OCI-LY3 (cell line): ENCODE data around the gene TEX35.

Source experiments
- EZH2phosphoT487 ChIP-seq: fragments of 200-600 bp; shearing (Covaris generic); IDR thresholded peaks from 2 replicates; pipeline ENCODE4 v1.6.1; 2018; ENCODE audit warnings: antibody characterized with exemption, mixed run types, low read depth
- TF ChIP-seq, protein P1 (sequence below): fragments of 200-600, 300-600 bp; sonication (generic); IDR thresholded peaks from 2 replicates; pipeline ENCODE4 v1.5.1; 2014; ENCODE audit warnings: antibody characterized with exemption, low read length, low read depth

DNA sequence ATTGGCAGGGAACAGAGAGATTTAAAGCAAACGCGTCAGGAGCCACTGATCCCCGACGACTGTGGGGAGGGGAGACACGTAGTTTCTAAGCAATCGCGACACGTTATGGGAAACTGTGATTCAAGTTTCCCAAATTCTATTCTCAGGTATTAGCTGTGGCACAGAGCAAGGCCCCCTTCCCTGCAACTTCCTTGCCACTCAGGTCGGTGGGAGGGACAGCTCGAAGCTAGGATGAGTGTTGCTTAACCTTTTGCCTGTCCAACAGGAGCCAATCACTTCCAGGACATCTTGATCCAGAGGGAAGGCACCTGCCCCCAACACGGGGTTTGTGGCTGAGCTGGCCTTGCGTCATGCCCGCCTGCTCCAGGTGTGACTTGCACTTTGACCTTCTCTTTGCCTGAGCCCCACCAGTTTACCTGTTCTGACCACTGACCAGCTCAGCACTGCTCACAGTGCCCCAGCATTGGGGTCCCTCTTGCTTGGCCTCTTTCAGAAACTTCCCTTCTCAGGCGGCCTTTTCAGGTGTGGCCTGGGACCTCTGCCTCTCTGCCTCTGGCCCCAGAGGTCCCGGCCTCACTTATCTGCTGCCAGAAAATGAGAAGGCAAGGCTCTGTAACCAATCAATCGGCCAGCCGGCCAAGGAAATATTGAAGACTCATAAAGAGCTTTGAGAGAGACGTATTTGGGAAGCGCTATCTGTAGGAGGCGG lies 24.6 kb downstream of the TEX35 start:
- TF ChIP-seq, protein P1, sequence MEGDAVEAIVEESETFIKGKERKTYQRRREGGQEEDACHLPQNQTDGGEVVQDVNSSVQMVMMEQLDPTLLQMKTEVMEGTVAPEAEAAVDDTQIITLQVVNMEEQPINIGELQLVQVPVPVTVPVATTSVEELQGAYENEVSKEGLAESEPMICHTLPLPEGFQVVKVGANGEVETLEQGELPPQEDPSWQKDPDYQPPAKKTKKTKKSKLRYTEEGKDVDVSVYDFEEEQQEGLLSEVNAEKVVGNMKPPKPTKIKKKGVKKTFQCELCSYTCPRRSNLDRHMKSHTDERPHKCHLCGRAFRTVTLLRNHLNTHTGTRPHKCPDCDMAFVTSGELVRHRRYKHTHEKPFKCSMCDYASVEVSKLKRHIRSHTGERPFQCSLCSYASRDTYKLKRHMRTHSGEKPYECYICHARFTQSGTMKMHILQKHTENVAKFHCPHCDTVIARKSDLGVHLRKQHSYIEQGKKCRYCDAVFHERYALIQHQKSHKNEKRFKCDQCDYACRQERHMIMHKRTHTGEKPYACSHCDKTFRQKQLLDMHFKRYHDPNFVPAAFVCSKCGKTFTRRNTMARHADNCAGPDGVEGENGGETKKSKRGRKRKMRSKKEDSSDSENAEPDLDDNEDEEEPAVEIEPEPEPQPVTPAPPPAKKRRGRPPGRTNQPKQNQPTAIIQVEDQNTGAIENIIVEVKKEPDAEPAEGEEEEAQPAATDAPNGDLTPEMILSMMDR = no peak
- TF ChIP-seq EZH2phosphoT487 = no peak
